M059J (cell line): ENCODE results near the gene UBE2O. TPM values are rescaled to one million over a fixed set of nuclear protein-coding genes. Genes with fewer than 3 reads are reported as not detected.

Experiments
- DNase-seq: peaks from one replicate; pipeline ENCODE4 v3.0.0-alpha.2; 2012; ENCODE audit warnings: low read depth
- total RNA-seq: library from RNA; depleted of rRNA; stranded (reverse); fragments of >200 nt; shearing (Covaris generic); gene quantifications from 2 replicates; pipeline ENCODE4 v1.2.3, GENCODE V29; 2014; rRNA removed

Gene UBE2O
- 9.8 and 18.5 TPM in 2 replicates for total RNA-seq

GRCh38 chr17:76452660-76453430 lies at the start of gene UBE2O:
Gene UBE2O, minus strand, starts transcription at chr17:76453152. Its CDS starts 11 bp downstream, at chr17:76453141.
- DNase-seq: peak; percentile 77

- no peak for DNase-seq
Observed at GRCh38 chr17:76501827-76502307, 48.9 kb upstream of the UBE2O start.

GRCh38 chr17:76501018-76501826 lies 48.3 kb upstream of the UBE2O start, which contains the start of gene RHBDF2:
Gene RHBDF2, minus strand, starts transcription at chr17:76501423. Its CDS starts 19,899 bp downstream, at chr17:76481524.
- DNase-seq: peak; percentile 74

- DNase-seq: no peak
Observed at GRCh38 chr17:76500747-76501017, 47.7 kb upstream of the UBE2O start.

- peak; percentile 26 for DNase-seq
Observed at GRCh38 chr17:76500074-76500746, 47.3 kb upstream of the UBE2O start.

- peak; percentile 78 for DNase-seq
Observed at GRCh38 chr17:76499267-76499667, 46.3 kb upstream of the UBE2O start.

- DNase-seq: no peak
Observed at GRCh38 chr17:76498876-76499251, 45.9 kb upstream of the UBE2O start.

GRCh38 chr17:76497979-76498875 lies 45.3 kb upstream of the UBE2O start:
- peak; percentile 94 for DNase-seq

GRCh38 chr17:76497699-76497978 lies 44.7 kb upstream of the UBE2O start:
- DNase-seq: no peak

- no peak for DNase-seq
Observed at GRCh38 chr17:76496464-76496863, 43.5 kb upstream of the UBE2O start.

GRCh38 chr17:76495663-76496400 lies 42.9 kb upstream of the UBE2O start:
- no peak for DNase-seq

GRCh38 chr17:76493505-76494167 lies 40.7 kb upstream of the UBE2O start:
- DNase-seq: no peak

GRCh38 chr17:76492989-76493501 lies 40.1 kb upstream of the UBE2O start:
- peak; percentile 81 for DNase-seq

- no peak for DNase-seq
Observed at GRCh38 chr17:76492123-76492988, 39.4 kb upstream of the UBE2O start.

GRCh38 chr17:76491271-76492122 lies 38.5 kb upstream of the UBE2O start:
- DNase-seq: no peak

GRCh38 chr17:76490112-76490710 lies 37.3 kb upstream of the UBE2O start:
- DNase-seq: no peak

GRCh38 chr17:76487451-76488192 lies 34.7 kb upstream of the UBE2O start:
- no peak for DNase-seq
